ENCODE measurements around the gene ZNF491. TPM values are rescaled to one million over a fixed set of nuclear protein-coding genes. Genes with fewer than 3 reads are reported as not detected.

Gene ZNF491
- total RNA-seq, 1 experiment from 2014 or later = 0.98 TPM

DNA sequence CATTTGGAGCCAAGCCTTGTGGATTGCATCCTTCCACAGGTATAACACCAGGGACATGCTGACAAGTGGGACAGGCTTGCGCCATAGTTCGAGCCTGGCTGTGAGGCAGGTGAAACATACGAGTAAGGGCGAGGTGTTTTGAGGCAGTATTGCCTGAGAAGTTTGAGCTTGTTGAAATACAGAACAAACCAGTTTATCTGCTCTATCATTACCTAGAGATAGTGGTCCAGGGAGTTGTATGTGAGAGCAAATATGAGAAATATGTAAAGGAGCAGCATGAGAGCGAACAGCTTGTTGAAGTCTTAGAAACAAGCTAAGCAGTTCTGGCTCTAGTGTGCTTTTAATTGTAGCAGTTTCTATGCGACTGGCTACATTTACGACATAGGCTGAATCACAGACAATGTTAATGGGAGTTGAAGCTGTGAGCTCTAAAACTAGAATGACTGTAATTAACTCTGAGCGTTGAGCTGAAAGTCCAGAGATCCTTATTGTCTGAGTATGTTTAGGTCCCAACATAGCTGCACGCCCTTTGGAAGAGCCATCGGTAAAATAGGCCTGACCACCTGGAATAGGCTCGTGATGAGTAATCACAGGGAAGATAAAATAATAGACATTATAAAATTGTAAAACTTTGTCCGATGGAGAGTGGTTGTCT, 58.4 kb downstream of the ZNF491 start:
- intact Hi-C loops (cut with micrococcal nuclease; ENCODE audit: unreplicated experiment) = no loop called here

More for the DNA sequence above, 58.4 kb downstream of the ZNF491 start:
- no TSS peak for BruUV-seq (replicated peaks)
- CTCF ChIA-PET = no interaction called here
- TF ChIP-seq CTCF (IDR thresholded peaks at IDR 0.05) (no peak), SIN3A (IDR thresholded peaks at IDR 0.05; ENCODE audit: borderline replicate concordance, insufficient read depth, low read depth, low read length) (no peak), TCF7L2 (IDR thresholded peaks at IDR 0.05; ENCODE audit: low read depth, low read length) (no peak), POLR2AphosphoS5 (IDR thresholded peaks at IDR 0.05; ENCODE audit: low read depth, low read length) (no peak), REST (IDR thresholded peaks at IDR 0.05; ENCODE audit: insufficient read depth in 1 of 2, low read depth in 2 of 2, low read length in 1 of 2) (no peak)
- Histone ChIP-seq H3K36me3 (ENCODE audit: control insufficient read depth, insufficient read depth, low read length) (no peaks in the 10 kb centered on the region), H3K4me3 (ENCODE audit: low read depth in 2 of 2, low read length in 2 of 2) (no peak overlapping the region), H3K4me1 (ENCODE audit: control insufficient read depth, insufficient read depth, low read length) (no peaks in the 10 kb centered on the region), H3K9me3 (ENCODE audit: control insufficient read depth, insufficient read depth, low read depth, low read length) (peaks cover 3% of the 10 kb centered on the region; the same call in 1 of the 2 replicates), H3K27me3 (ENCODE audit: control insufficient read depth, insufficient read depth, low read length) (no peaks in the 10 kb centered on the region), H3K27ac (ENCODE audit: low read length) (no peak overlapping the region)
- DNase-seq (ENCODE audit: low read depth, low spot score) = no peak
- ATAC-seq = no peak
- in situ Hi-C loops (cut with HindIII; ENCODE audit: low pct_unique_long_range_greater_than_20kb, low sequenced_read_pairs) = no loop called here
- POLR2A ChIA-PET = no interaction called here

Other genes with a start within 250 kb of the ZNF491 start
- gene ELOF1, start 239.3 kb upstream of the ZNF491 start, total RNA-seq (2021; ENCODE audit: unreplicated experiment) = 62.2 TPM
- gene ACP5, start 220.9 kb upstream of the ZNF491 start, total RNA-seq (2021; ENCODE audit: unreplicated experiment) = 0.85 TPM
- 10.7 TPM for gene ZNF627, start 201.0 kb upstream of the ZNF491 start, total RNA-seq (2021; ENCODE audit: unreplicated experiment)
- gene ZNF823, start 59.6 kb upstream of the ZNF491 start, total RNA-seq (2021; ENCODE audit: unreplicated experiment) = 5.0 TPM
- gene ZNF441, start 31.5 kb upstream of the ZNF491 start, total RNA-seq (2021; ENCODE audit: unreplicated experiment) = 2.8 TPM
- 12.9 TPM for gene ZNF440, start 15.8 kb downstream of the ZNF491 start, total RNA-seq (2021; ENCODE audit: unreplicated experiment)
- 6.3 TPM for gene ZNF439, start 50.2 kb downstream of the ZNF491 start, total RNA-seq (2021; ENCODE audit: unreplicated experiment)
- gene ZNF69, start 89.3 kb downstream of the ZNF491 start, total RNA-seq (2021; ENCODE audit: unreplicated experiment) = 9.5 TPM
- 10.4 TPM for gene ZNF700, start 126.6 kb downstream of the ZNF491 start, total RNA-seq (2021; ENCODE audit: unreplicated experiment)
- gene ZNF763, start 166.5 kb downstream of the ZNF491 start, total RNA-seq (2021; ENCODE audit: unreplicated experiment) = 0.39 TPM
- gene ZNF433, start 237.2 kb downstream of the ZNF491 start, total RNA-seq (2021; ENCODE audit: unreplicated experiment) = 4.7 TPM